Measurements from ENCODE around the gene KAZN. TPM values are rescaled to one million over a fixed set of nuclear protein-coding genes. Genes with fewer than 3 reads are reported as not detected.

Gene KAZN
- total RNA-seq, 1 donor from 2014 or later: 2.8 TPM

GRCh38 chr1:15110128-15110866, 511.8 kb downstream of the KAZN start:
- no peak for DNase-seq (ENCODE audit: low read depth)
- TF ChIP-seq CTCF (IDR thresholded peaks at IDR 0.05; ENCODE audit: insufficient read depth, low read length, poor library complexity, severe bottlenecking): no peak
- no peak overlapping the region for H3K4me3 ChIP-seq (ENCODE audit: low read depth, low read length)

DNA sequence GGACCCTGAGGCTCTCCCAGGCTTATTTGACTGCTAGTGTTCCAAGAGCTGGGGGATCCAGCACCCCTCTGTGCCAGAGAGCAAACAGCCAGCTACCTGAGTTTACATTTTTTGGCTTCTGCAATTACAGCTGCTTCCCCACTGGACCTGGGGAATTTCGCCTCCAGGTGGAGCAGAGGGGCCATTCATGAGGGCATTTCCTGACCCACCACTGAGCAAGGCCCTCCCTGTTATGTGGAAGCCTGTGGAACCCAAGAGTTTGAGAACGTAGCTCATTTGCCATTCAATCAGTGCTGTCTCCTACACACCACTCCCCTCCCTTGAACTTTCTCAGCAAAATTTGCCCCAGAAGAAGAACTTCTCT, 512.4 kb downstream of the KAZN start:
- Histone ChIP-seq H3K27me3 (ENCODE audit: control insufficient read depth, insufficient read depth, low read length) (no peaks in the 10 kb centered on the region), H3K4me3 (ENCODE audit: low read depth, low read length) (no peak overlapping the region), H3K36me3 (ENCODE audit: control insufficient read depth, insufficient read depth, low read length) (no peaks in the 10 kb centered on the region)
- DNase-seq (ENCODE audit: low read depth): no peak
- no peak for TF ChIP-seq CTCF (IDR thresholded peaks at IDR 0.05; ENCODE audit: insufficient read depth, low read length, poor library complexity, severe bottlenecking)

More at GRCh38 chr1:15110128-15110866, 511.8 kb downstream of the KAZN start:
- H3K36me3 ChIP-seq (ENCODE audit: control insufficient read depth, insufficient read depth, low read length): no peaks in the 10 kb centered on the region
- no peaks in the 10 kb centered on the region for H3K27me3 ChIP-seq (ENCODE audit: control insufficient read depth, insufficient read depth, low read length)

GRCh38 chr1:15113146-15113545, 514.7 kb downstream of the KAZN start:
- no peak for DNase-seq (ENCODE audit: low read depth)
- H3K36me3 ChIP-seq (ENCODE audit: control insufficient read depth, insufficient read depth, low read length): no peaks in the 10 kb centered on the region

DNA sequence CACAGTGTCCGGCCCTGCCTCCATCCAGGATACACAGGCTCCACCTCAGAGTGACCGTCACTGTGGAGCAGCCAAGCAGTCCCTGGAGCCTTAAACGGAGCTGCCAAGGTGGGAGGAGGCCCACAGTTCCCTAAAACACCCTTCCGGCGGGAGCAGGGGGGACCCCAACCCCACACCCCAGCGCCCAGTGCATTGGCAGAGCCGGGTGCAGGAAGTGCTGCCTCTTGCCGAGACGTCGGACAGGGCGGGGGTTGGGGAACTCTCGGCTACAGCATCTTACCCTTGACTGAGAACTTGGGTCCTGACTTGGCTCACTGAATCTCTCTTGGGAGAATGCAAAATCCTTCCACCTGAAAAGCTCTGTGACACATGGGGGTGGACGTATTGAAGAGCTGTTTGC, 516.4 kb downstream of the KAZN start:
- Histone ChIP-seq H3K36me3 (ENCODE audit: control insufficient read depth, insufficient read depth, low read length) (no peaks in the 10 kb centered on the region), H3K27me3 (ENCODE audit: control insufficient read depth, insufficient read depth, low read length) (no peaks in the 10 kb centered on the region), H3K4me3 (ENCODE audit: low read depth, low read length) (no peak overlapping the region)
- DNase-seq (ENCODE audit: low read depth): no peak
- TF ChIP-seq CTCF (IDR thresholded peaks at IDR 0.05; ENCODE audit: insufficient read depth, low read length, poor library complexity, severe bottlenecking): no peak

More at GRCh38 chr1:15113146-15113545, 514.7 kb downstream of the KAZN start:
- TF ChIP-seq CTCF (IDR thresholded peaks at IDR 0.05; ENCODE audit: insufficient read depth, low read length, poor library complexity, severe bottlenecking): no peak
- no peak overlapping the region for H3K4me3 ChIP-seq (ENCODE audit: low read depth, low read length)
- H3K27me3 ChIP-seq (ENCODE audit: control insufficient read depth, insufficient read depth, low read length): no peaks in the 10 kb centered on the region

- Histone ChIP-seq H3K36me3 (ENCODE audit: control insufficient read depth, insufficient read depth, low read length) (no peaks in the 10 kb centered on the region), H3K4me3 (ENCODE audit: low read depth, low read length) (no peak overlapping the region), H3K27me3 (ENCODE audit: control insufficient read depth, insufficient read depth, low read length) (no peaks in the 10 kb centered on the region)
- TF ChIP-seq CTCF (IDR thresholded peaks at IDR 0.05; ENCODE audit: insufficient read depth, low read length, poor library complexity, severe bottlenecking): no peak
- DNase-seq (ENCODE audit: low read depth): no peak
These were observed 517.3 kb downstream of the KAZN start for GRCh38 chr1:15115542-15116330.

Measured in kidney epithelial cell (primary cell).